Glutamatergic neuron (in vitro differentiated cells): ENCODE data around the gene GNG5. TPM values are rescaled to one million over a fixed set of nuclear protein-coding genes. Genes with fewer than 3 reads are reported as not detected.
"Not testable (repeated sequence)": the region's sequence is repeated elsewhere in the genome, so short reads cannot be mapped to it uniquely, and the experiment has no call there.

Source experiments
- DNase-seq: peaks from one replicate; pipeline ENCODE4 v3.0.0; 2022
- H3K27ac Mint-ChIP-seq: one replicate; pipeline ENCODE4 v1.8.0; 2020; ENCODE audit warnings: mild to moderate bottlenecking, mixed read lengths, inconsistent platforms; ENCODE audit not compliant: unreplicated experiment
- H3K27me3 Mint-ChIP-seq: one replicate; pipeline ENCODE4 v1.8.0; 2020; ENCODE audit warnings: mild to moderate bottlenecking, moderate library complexity, mixed read lengths, inconsistent platforms; ENCODE audit not compliant: unreplicated experiment
- H3K36me3 Mint-ChIP-seq: one replicate; pipeline ENCODE4 v1.8.0; 2020; ENCODE audit warnings: mild to moderate bottlenecking, mixed read lengths, inconsistent platforms; ENCODE audit not compliant: unreplicated experiment
- H3K4me1 Mint-ChIP-seq: one replicate; pipeline ENCODE4 v1.8.0; 2020; ENCODE audit warnings: mild to moderate bottlenecking, low read depth, mixed read lengths, inconsistent platforms; ENCODE audit not compliant: unreplicated experiment
- H3K4me3 Mint-ChIP-seq: one replicate; pipeline ENCODE4 v1.8.0; 2020; ENCODE audit warnings: mild to moderate bottlenecking, mixed read lengths, inconsistent platforms; ENCODE audit not compliant: unreplicated experiment
- H3K9me3 Mint-ChIP-seq: one replicate; pipeline ENCODE4 v1.8.0; 2020; ENCODE audit warnings: mild to moderate bottlenecking, moderate library complexity, mixed read lengths, inconsistent platforms; ENCODE audit not compliant: unreplicated experiment
- CTCF ChIP-seq: fragments of 200-600 bp; sonication (generic); IDR thresholded peaks from one replicate; pipeline ENCODE4 v1.5.0; 2021; ENCODE audit not compliant: partially characterized antibody, unreplicated experiment
- total RNA-seq: library from RNA; stranded (reverse); fragmentation: NEBNext Ultra II Directional; extraction: Animal tissue kit (Norgen Biotek cat#: 25700); gene quantifications from one replicate; pipeline ENCODE4 v1.2.1, GENCODE V29; 2021; ENCODE audit not compliant: unreplicated experiment

Gene GNG5
- total RNA-seq, 1 donor from 2014 or later, result 101 TPM

- no peaks in the 10 kb centered on the region for H3K27me3 Mint-ChIP-seq
- H3K4me1 Mint-ChIP-seq, result no peaks in the 10 kb centered on the region
- H3K27ac Mint-ChIP-seq, result no peak overlapping the region
- DNase-seq, result no peak
- no peak overlapping the region for H3K4me3 Mint-ChIP-seq
- no peak for TF ChIP-seq CTCF
- no peaks in the 10 kb centered on the region for H3K9me3 Mint-ChIP-seq
- no peaks in the 10 kb centered on the region for H3K36me3 Mint-ChIP-seq
Observed at GRCh38 chr1:84452436-84452835, 53.9 kb downstream of the GNG5 start.

GRCh38 chr1:84450910-84451309, 55.5 kb downstream of the GNG5 start:
- Mint-ChIP-seq H3K27me3 (no peaks in the 10 kb centered on the region), H3K4me3 (no peak overlapping the region), H3K36me3 (no peaks in the 10 kb centered on the region), H3K9me3 (no peaks in the 10 kb centered on the region), H3K27ac (no peak overlapping the region), H3K4me1 (no peaks in the 10 kb centered on the region)
- DNase-seq, result no peak
- TF ChIP-seq CTCF, result no peak

- not testable (repeated sequence) for H3K9me3 Mint-ChIP-seq, DNase-seq
Observed at GRCh38 chr1:84448704-84449103, 57.7 kb downstream of the GNG5 start.

More at GRCh38 chr1:84448704-84449103, 57.7 kb downstream of the GNG5 start:
- not testable (repeated sequence) for H3K4me1 Mint-ChIP-seq, H3K4me3 Mint-ChIP-seq, H3K27me3 Mint-ChIP-seq, H3K36me3 Mint-ChIP-seq, H3K27ac Mint-ChIP-seq

Other genes starting within 250 kb of the GNG5 start
- not detected for gene SAMD13, start 204.9 kb downstream of the GNG5 start, total RNA-seq
- not detected for gene DNASE2B, start 108.1 kb downstream of the GNG5 start, total RNA-seq
- gene RPF1, start 27.3 kb downstream of the GNG5 start, total RNA-seq, result 27.6 TPM
- gene SPATA1, start 195 bp downstream of the GNG5 start, total RNA-seq, result 1.3 TPM
- 2.0 TPM for gene CTBS, start 67.9 kb upstream of the GNG5 start, total RNA-seq
- 16.0 TPM for gene SSX2IP, start 183.9 kb upstream of the GNG5 start, total RNA-seq